MCF 10A (cell line): ENCODE results near the gene SEMA7A. TPM values are rescaled to one million over a fixed set of nuclear protein-coding genes. Genes with fewer than 3 reads are reported as not detected.

Experiments
- BruUV-seq: library from RNA; stranded (reverse); fragments of 400-500 nt; replicated peaks from 2 replicates; lab custom pipeline; 2021; lab: Mats Ljungman, UMichigan
- CTCF ChIA-PET: fragments of 300-600 bp; sonication (Branson Sonifier 250); formaldehyde crosslinking; extraction: SDS; loops from one replicate; lab custom pipeline; 2021; ENCODE audit warnings: antibody characterized with exemption, inconsistent platforms; lab: Yijun Ruan, JAX
- POLR2A ChIA-PET: fragments of 300-600, 350-650 bp; sonication (Branson Sonifier 250); formaldehyde crosslinking; extraction: SDS; loops from one replicate; lab custom pipeline; 2020; ENCODE audit warnings: antibody characterized with exemption, inconsistent platforms; lab: Yijun Ruan, JAX
- DNase-seq: peaks from one replicate; pipeline ENCODE4 v3.0.0-alpha.2; 2018; ENCODE audit not compliant: unreplicated experiment
- H3K27ac Mint-ChIP-seq: one replicate; pipeline ENCODE4 v1.8.0; 2022; ENCODE audit warnings: mild to moderate bottlenecking, low read depth, mixed read lengths; ENCODE audit not compliant: unreplicated experiment
- H3K27me3 Mint-ChIP-seq: one replicate; pipeline ENCODE4 v1.8.0; 2022; ENCODE audit warnings: mixed read lengths; ENCODE audit not compliant: insufficient read depth, unreplicated experiment
- H3K36me3 Mint-ChIP-seq: one replicate; pipeline ENCODE4 v1.8.0; 2022; ENCODE audit warnings: mild to moderate bottlenecking, moderate library complexity, mixed read lengths; ENCODE audit not compliant: insufficient read depth, unreplicated experiment
- H3K4me1 Mint-ChIP-seq: one replicate; pipeline ENCODE4 v1.8.0; 2022; ENCODE audit warnings: mixed read lengths; ENCODE audit not compliant: insufficient read depth, unreplicated experiment
- H3K4me3 Mint-ChIP-seq: one replicate; pipeline ENCODE4 v1.8.0; 2022; ENCODE audit warnings: mild to moderate bottlenecking, moderate library complexity, mixed read lengths; ENCODE audit not compliant: unreplicated experiment
- H3K9me3 Mint-ChIP-seq: one replicate; pipeline ENCODE4 v1.8.0; 2022; ENCODE audit warnings: mixed read lengths; ENCODE audit not compliant: unreplicated experiment
- intact Hi-C: fragments of 100-400 bp; cut with micrococcal nuclease; formaldehyde crosslinking; loops from 2 replicates; pipeline ENCODE4 v1.14.1; 2022
- total RNA-seq: library from RNA; stranded (reverse); gene quantifications from 2 replicates; pipeline ENCODE4 v1.2.3, GENCODE V29; 2022
- TF ChIP-seq, protein P1 (sequence below): fragments of 200-600 bp; IDR thresholded peaks from one replicate; pipeline ENCODE4 v1.8.0; 2022; ENCODE audit warnings: antibody characterized with exemption, mild to moderate bottlenecking; ENCODE audit not compliant: unreplicated experiment

Gene SEMA7A
- total RNA-seq, 1 experiment from 2014 or later = 1.6 TPM

- CTCF ChIA-PET = no interaction called here
- intact Hi-C loops = no loop called here
- no peak overlapping the region for H3K27ac Mint-ChIP-seq
- peaks cover 6% of the 10 kb centered on the region for H3K4me1 Mint-ChIP-seq
- BruUV-seq = no TSS peak
- H3K36me3 Mint-ChIP-seq = no peaks in the 10 kb centered on the region
- TF ChIP-seq, protein P1, sequence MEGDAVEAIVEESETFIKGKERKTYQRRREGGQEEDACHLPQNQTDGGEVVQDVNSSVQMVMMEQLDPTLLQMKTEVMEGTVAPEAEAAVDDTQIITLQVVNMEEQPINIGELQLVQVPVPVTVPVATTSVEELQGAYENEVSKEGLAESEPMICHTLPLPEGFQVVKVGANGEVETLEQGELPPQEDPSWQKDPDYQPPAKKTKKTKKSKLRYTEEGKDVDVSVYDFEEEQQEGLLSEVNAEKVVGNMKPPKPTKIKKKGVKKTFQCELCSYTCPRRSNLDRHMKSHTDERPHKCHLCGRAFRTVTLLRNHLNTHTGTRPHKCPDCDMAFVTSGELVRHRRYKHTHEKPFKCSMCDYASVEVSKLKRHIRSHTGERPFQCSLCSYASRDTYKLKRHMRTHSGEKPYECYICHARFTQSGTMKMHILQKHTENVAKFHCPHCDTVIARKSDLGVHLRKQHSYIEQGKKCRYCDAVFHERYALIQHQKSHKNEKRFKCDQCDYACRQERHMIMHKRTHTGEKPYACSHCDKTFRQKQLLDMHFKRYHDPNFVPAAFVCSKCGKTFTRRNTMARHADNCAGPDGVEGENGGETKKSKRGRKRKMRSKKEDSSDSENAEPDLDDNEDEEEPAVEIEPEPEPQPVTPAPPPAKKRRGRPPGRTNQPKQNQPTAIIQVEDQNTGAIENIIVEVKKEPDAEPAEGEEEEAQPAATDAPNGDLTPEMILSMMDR = no peak
- no peaks in the 10 kb centered on the region for H3K9me3 Mint-ChIP-seq
- H3K27me3 Mint-ChIP-seq = no peaks in the 10 kb centered on the region
- POLR2A ChIA-PET = no interaction called here
- H3K4me3 Mint-ChIP-seq = no peak overlapping the region
- no peak for DNase-seq
Measured at GRCh38 chr15:74414603-74415338, 19.0 kb downstream of the SEMA7A start.

DNA sequence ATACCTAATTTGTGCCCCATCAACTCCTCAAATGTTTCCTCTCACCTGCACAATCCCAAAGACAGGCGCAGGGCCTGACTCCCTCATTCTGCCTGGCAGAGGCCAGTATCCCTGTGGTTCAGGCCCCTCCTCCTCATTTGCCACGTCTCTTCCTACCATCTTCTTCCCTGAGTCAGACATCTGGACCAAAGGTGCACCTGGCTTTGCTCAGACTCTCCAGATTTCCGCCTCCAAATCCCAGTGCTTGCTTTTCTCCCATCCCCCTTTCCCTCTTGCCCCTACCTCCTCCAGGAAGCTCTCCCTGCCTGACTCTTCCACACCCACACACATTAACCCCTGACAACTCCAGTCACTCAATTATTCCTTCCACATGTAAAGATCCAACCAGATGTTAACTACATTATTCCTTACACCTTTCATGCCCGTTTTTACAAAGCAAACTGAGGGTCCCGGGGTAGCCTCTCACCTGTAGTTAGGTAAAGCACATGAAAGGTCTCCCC, 19.6 kb downstream of the SEMA7A start:
- DNase-seq = no peak
- ChIA-PET CTCF (no interaction called here), POLR2A (no interaction called here)
- TF ChIP-seq, protein P1 = no peak
- Mint-ChIP-seq H3K9me3 (no peaks in the 10 kb centered on the region), H3K36me3 (no peaks in the 10 kb centered on the region), H3K27ac (no peak overlapping the region), H3K4me3 (no peak overlapping the region), H3K4me1 (peaks cover 5% of the 10 kb centered on the region), H3K27me3 (no peaks in the 10 kb centered on the region)
- intact Hi-C loops = no loop called here
- no TSS peak for BruUV-seq

GRCh38 chr15:74413350-74414080, 20.2 kb downstream of the SEMA7A start:
- Mint-ChIP-seq H3K27ac (no peak overlapping the region), H3K36me3 (peaks cover 1% of the 10 kb centered on the region), H3K4me3 (no peak overlapping the region), H3K9me3 (no peaks in the 10 kb centered on the region), H3K27me3 (no peaks in the 10 kb centered on the region), H3K4me1 (peaks cover 5% of the 10 kb centered on the region)
- ChIA-PET POLR2A (no interaction called here), CTCF (no interaction called here)
- DNase-seq = no peak
- BruUV-seq = no TSS peak
- intact Hi-C loops = no loop called here
- TF ChIP-seq, protein P1 = no peak

- H3K27ac Mint-ChIP-seq = no peak overlapping the region
- H3K4me1 Mint-ChIP-seq = peaks cover 12% of the 10 kb centered on the region
- intact Hi-C loops = no loop called here
- H3K27me3 Mint-ChIP-seq = no peaks in the 10 kb centered on the region
- no peaks in the 10 kb centered on the region for H3K9me3 Mint-ChIP-seq
- CTCF ChIA-PET = no interaction called here
- POLR2A ChIA-PET = no interaction called here
- no peak overlapping the region for H3K4me3 Mint-ChIP-seq
- no TSS peak for BruUV-seq
- H3K36me3 Mint-ChIP-seq = peaks cover 4% of the 10 kb centered on the region
- DNase-seq = no peak
- TF ChIP-seq, protein P1 = no peak
Measured at GRCh38 chr15:74412159-74412558, 21.6 kb downstream of the SEMA7A start.
